Kidney epithelial cell (primary cell): ENCODE data around the gene ALPG. TPM values are rescaled to one million over a fixed set of nuclear protein-coding genes. Genes with fewer than 3 reads are reported as not detected.

Experiments used
- DNase-seq: peaks from one replicate; pipeline ENCODE4 v3.0.0-alpha.2; 2010; ENCODE audit warnings: low read depth
- H3K27me3 ChIP-seq: 2 replicates; pipeline ENCODE4 v1.6.0; 2011; ENCODE audit warnings: low read length; ENCODE audit not compliant: control insufficient read depth, insufficient read depth
- H3K36me3 ChIP-seq: 2 replicates; pipeline ENCODE4 v1.5.1; 2011; ENCODE audit warnings: low read length; ENCODE audit not compliant: control insufficient read depth, insufficient read depth
- H3K4me3 ChIP-seq: 2 replicates; pipeline ENCODE4 v1.5.1; 2011; ENCODE audit warnings: low read depth, mild to moderate bottlenecking, control low read depth, low read length
- CTCF ChIP-seq: IDR thresholded peaks from 2 replicates; pipeline ENCODE4 v1.5.1; 2011; ENCODE audit warnings: mild to moderate bottlenecking, moderate library complexity, low read length, control low read depth, inconsistent platforms; ENCODE audit not compliant: insufficient read depth, poor library complexity, severe bottlenecking
- total RNA-seq: library from RNA; depleted of rRNA; stranded (reverse); fragments of >200 nt; gene quantifications from 2 replicates; pipeline ENCODE4 v1.2.3, GENCODE V29; 2015

Gene ALPG
- total RNA-seq, 1 donor from 2014 or later, result not detected

DNA sequence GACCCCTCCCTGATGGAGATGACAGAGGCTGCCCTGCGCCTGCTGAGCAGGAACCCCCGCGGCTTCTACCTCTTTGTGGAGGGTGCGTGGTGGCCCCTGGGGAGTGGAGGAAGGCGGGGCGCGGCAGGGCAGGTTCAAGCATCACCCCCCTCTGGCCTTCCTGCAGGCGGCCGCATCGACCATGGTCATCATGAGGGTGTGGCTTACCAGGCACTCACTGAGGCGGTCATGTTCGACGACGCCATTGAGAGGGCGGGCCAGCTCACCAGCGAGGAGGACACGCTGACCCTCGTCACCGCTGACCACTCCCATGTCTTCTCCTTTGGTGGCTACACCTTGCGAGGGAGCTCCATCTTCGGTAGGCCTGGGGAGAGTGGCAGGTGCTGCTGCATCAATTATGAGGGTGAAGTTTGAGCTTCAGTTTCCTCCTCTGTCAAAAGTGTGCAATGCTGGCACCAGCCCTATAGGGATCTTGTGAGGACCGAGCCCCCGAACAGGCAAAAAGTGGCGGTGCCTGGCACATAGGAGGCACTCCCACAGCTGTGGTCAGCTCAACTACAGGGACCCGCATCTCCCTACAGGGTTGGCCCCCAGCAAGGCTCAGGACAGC, 51.5 kb downstream of the ALPG start:
- DNase-seq, result no peak
- no peaks in the 10 kb centered on the region for H3K36me3 ChIP-seq
- TF ChIP-seq CTCF, result no peak
- peaks cover 29% of the 10 kb centered on the region for H3K27me3 ChIP-seq
- no peak overlapping the region for H3K4me3 ChIP-seq

DNA sequence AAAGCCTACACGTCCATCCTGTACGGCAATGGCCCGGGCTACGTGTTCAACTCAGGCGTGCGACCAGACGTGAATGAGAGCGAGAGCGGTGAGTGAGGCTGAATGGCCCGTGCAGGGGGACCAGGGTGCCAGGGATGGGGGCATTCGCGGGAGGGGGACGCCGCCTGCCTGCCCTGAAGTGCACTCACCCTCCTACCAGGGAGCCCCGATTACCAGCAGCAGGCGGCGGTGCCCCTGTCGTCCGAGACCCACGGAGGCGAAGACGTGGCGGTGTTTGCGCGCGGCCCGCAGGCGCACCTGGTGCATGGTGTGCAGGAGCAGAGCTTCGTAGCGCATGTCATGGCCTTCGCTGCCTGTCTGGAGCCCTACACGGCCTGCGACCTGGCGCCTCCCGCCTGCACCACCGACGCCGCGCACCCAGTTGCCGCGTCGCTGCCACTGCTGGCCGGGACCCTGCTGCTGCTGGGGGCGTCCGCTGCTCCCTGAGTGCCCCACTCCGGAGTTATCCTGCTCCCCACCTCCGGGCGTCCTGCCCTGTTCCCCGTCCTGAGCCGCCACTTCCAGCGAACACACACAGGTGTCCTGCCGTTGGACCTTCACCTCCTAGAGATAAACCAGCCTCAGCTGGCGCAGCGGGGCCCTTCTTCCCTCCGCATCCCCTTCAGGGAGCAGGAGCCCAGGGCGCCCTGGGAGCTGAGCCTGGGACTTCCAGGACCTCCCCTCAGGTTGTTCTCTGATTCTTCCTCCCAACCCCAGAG, 52.2 kb downstream of the ALPG start:
- Histone ChIP-seq H3K4me3 (no peak overlapping the region), H3K27me3 (peaks cover 27% of the 10 kb centered on the region), H3K36me3 (no peaks in the 10 kb centered on the region)
- DNase-seq, result no peak
- TF ChIP-seq CTCF, result no peak

DNA sequence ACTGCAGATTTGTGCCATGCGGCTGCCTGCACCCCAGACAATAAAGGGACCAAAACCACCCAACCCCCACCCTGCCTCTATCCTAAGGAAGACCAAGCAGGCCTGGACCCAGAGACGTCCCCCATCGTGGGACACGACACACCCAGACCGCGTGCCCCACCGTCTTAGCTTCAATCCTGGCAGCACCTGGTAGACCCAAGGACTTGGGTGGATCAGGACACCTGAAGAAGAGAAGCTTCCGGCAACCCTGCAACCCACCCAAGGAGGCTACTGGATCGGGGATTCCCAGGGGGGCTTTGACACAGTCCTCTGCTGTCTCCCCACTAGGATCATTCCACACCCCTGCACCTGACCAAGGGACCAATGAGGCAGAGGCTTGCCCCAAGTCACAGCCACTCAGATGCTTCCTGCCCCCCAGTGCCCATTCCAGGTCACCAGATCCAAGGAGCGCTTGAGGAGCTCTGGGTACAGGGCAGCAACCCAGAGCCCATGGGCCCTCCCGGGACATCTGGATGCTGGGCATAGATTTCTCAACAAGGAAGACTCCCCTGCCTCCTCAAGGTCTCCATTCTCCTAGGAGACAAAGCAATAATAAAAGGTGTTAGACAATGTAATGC, 52.9 kb downstream of the ALPG start:
- DNase-seq, result no peak
- H3K4me3 ChIP-seq, result no peak overlapping the region
- no peaks in the 10 kb centered on the region for H3K36me3 ChIP-seq
- H3K27me3 ChIP-seq, result peaks cover 28% of the 10 kb centered on the region
- no peak for TF ChIP-seq CTCF

DNA sequence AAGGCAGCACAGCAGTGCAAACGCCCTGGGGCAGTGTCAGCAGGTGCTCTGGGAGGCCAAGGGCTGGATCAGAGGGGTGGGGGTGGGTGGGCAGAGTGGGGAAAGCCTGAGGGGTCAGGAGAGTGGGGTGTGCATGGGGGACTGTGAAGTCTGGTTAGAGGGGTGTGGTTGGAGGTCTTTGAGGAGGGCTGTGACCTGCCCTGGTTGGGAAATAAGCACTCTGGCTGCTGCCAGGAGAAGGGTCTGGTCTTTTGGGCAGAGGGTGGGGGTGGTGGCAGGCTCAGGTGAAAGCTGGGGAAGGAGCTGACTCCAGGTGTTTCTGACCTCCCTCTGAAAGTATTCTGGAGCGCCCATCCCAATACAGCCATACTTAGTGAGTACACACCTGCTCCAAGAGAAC, 53.5 kb downstream of the ALPG start:
- H3K4me3 ChIP-seq, result no peak overlapping the region
- H3K36me3 ChIP-seq, result no peaks in the 10 kb centered on the region
- no peak for TF ChIP-seq CTCF
- no peak for DNase-seq
- peaks cover 25% of the 10 kb centered on the region for H3K27me3 ChIP-seq

Other genes starting within 250 kb of the ALPG start
- not detected in 2 replicates for gene ALPP, start 28.1 kb upstream of the ALPG start, total RNA-seq
- not detected in 2 replicates for gene ALPI, start 49.3 kb downstream of the ALPG start, total RNA-seq
- gene ECEL1, start 81.0 kb downstream of the ALPG start, total RNA-seq, result 2.2 and 2.3 TPM in 2 replicates
- gene PRSS56, start 113.5 kb downstream of the ALPG start, total RNA-seq, result not detected in 2 replicates
- gene CHRND, start 119.3 kb downstream of the ALPG start, total RNA-seq, result not detected in 2 replicates
- gene CHRNG, start 132.8 kb downstream of the ALPG start, total RNA-seq, result not detected in 2 replicates
- gene TIGD1, start 143.7 kb downstream of the ALPG start, total RNA-seq, result 2.9 and 3.3 TPM in 2 replicates
- 66.9 and 73.1 TPM in 2 replicates for gene EIF4E2, start 143.8 kb downstream of the ALPG start, total RNA-seq
- 3.6 and 6.5 TPM in 2 replicates for gene EFHD1, start 226.8 kb downstream of the ALPG start, total RNA-seq